H1 (cell line): Measurements from ENCODE around the gene RIMKLA. TPM values are rescaled to one million over a fixed set of nuclear protein-coding genes. Genes with fewer than 3 reads are reported as not detected.

Source experiments
- CTCF ChIA-PET: fragments of 300-600 bp; sonication (Branson Sonifier 250); formaldehyde crosslinking; loops from one replicate; lab custom pipeline; 2021; ENCODE audit not compliant: partially characterized antibody; lab: Charles Lee
- POLR2A ChIA-PET: fragments of 300-600 bp; sonication (Branson Sonifier 250); formaldehyde crosslinking; loops from one replicate; lab custom pipeline; 2021; ENCODE audit warnings: inconsistent platforms; ENCODE audit not compliant: partially characterized antibody; lab: Charles Lee
- DNase-seq, 2 experiments: peaks; one replicate each; pipeline versions ENCODE4 v3.0.0 to v3.0.0-alpha.2; 2010 to 2022; ENCODE audit warnings: low spot score in 2 of 2, low read depth in 1 of 2, mixed read lengths in 1 of 2
- FAIRE-seq: peaks from 2 replicates; lab custom pipeline; 2011; peaks lifted over from hg19 to GRCh38; lab: Jason Lieb, UNC
- H2AFZ ChIP-seq: 2 replicates; pipeline ENCODE4 v1.8.1; 2012; ENCODE audit warnings: low read length, inconsistent platforms
- H2AK5ac ChIP-seq: 2 replicates; pipeline ENCODE4 v1.6.1; 2013; ENCODE audit warnings: low read depth, low read length
- H2BK120ac ChIP-seq: replicated peaks from 2 replicates; pipeline ENCODE3; 2013; ENCODE audit warnings: low read depth, low read length, inconsistent platforms
- H2BK12ac ChIP-seq: 2 replicates; pipeline ENCODE4 v1.6.1; 2013; ENCODE audit warnings: low read depth, low read length
- H2BK15ac ChIP-seq: 2 replicates; pipeline ENCODE4 v1.6.1; 2013; ENCODE audit warnings: low read length
- H2BK20ac ChIP-seq: 2 replicates; pipeline ENCODE4 v1.6.1; 2013; ENCODE audit warnings: low read length
- H2BK5ac ChIP-seq: 2 replicates; pipeline ENCODE4 v1.6.1; 2013; ENCODE audit warnings: low read depth, low read length
- H3K14ac ChIP-seq: 2 replicates; pipeline ENCODE4 v1.6.1; 2013; ENCODE audit warnings: inconsistent platforms; ENCODE audit not compliant: insufficient read length
- H3K18ac ChIP-seq: 2 replicates; pipeline ENCODE4 v1.6.1; 2013; ENCODE audit warnings: low read length; ENCODE audit errors: extremely low read depth
- H3K23ac ChIP-seq: 2 replicates; pipeline ENCODE4 v1.6.1; 2013; ENCODE audit warnings: inconsistent platforms; ENCODE audit not compliant: insufficient read length
- H3K23me2 ChIP-seq: 2 replicates; pipeline ENCODE4 v1.6.1; 2013; ENCODE audit warnings: low read depth, low read length
- H3K27ac ChIP-seq: 2 replicates; pipeline ENCODE4 v1.6.1; 2011; ENCODE audit warnings: low read depth, low read length, inconsistent platforms
- H3K27me3 ChIP-seq, 4 experiments: replicated peaks in 1 of 4; 1 replicate in 1 of 4; 2 replicates in 3 of 4; pipeline versions ENCODE4 v1.6.1 to v1.8.1; 2011 to 2013; ENCODE audit warnings: low read length in 3 of 4, mild to moderate bottlenecking in 3 of 4, inconsistent platforms in 2 of 4, mixed read lengths in 2 of 4, moderate library complexity in 1 of 4; ENCODE audit not compliant: control insufficient read depth in 3 of 4, insufficient read depth in 3 of 4; ENCODE audit errors: extremely low read depth in 1 of 4
- H3K36me3 ChIP-seq, 4 experiments: 2 replicates each; pipeline versions ENCODE4 v1.6.1 to v1.8.1; 2011 to 2013; ENCODE audit warnings: mild to moderate bottlenecking in 4 of 4, low read length in 3 of 4, moderate library complexity in 2 of 4, control low read depth in 1 of 4, inconsistent platforms in 1 of 4; ENCODE audit not compliant: insufficient read depth in 4 of 4, control insufficient read depth in 2 of 4
- H3K4ac ChIP-seq: replicated peaks from 2 replicates; pipeline ENCODE3; 2013; ENCODE audit warnings: low read length, low read depth, mixed read lengths, inconsistent platforms; ENCODE audit not compliant: insufficient read length
- H3K4me1 ChIP-seq, 4 experiments: replicated peaks in 1 of 4; 1 replicate in 1 of 4; 2 replicates in 3 of 4; pipeline versions ENCODE4 v1.6.1 to v1.8.1; 2011 to 2013; ENCODE audit warnings: low read length in 3 of 4, inconsistent platforms in 2 of 4, mixed read lengths in 1 of 4; ENCODE audit not compliant: insufficient read depth in 4 of 4, control insufficient read depth in 3 of 4
- H3K4me2 ChIP-seq, 2 experiments: 2 replicates each; pipeline versions ENCODE4 v1.6.1 to v1.8.1; 2011 to 2013; ENCODE audit warnings: low read depth in 2 of 2, low read length in 2 of 2, control low read depth in 1 of 2, inconsistent platforms in 1 of 2, mild to moderate bottlenecking in 1 of 2; ENCODE audit not compliant: insufficient read depth in 1 of 2
- H3K4me3 ChIP-seq, 4 experiments: fragments of 200-600, 300-600 bp in 1 of 4; sonication (generic), shearing (Covaris generic), sonication (Bioruptor Twin) in 1 of 4; 2 replicates each; pipeline versions ENCODE4 v1.5.1 to v1.8.1; 2011 to 2016; ENCODE audit warnings: low read length in 4 of 4, low read depth in 3 of 4, control low read depth in 2 of 4, inconsistent platforms in 2 of 4, mild to moderate bottlenecking in 2 of 4, mixed read lengths in 1 of 4, moderate library complexity in 1 of 4; ENCODE audit not compliant: insufficient read depth in 2 of 4; ENCODE audit errors: extremely low read depth in 1 of 4
- H3K56ac ChIP-seq: replicated peaks from 2 replicates; pipeline ENCODE3; 2013; ENCODE audit warnings: low read depth, mild to moderate bottlenecking, mixed read lengths, low read length, inconsistent platforms; ENCODE audit not compliant: insufficient read length
- H3K79me1 ChIP-seq: 2 replicates; pipeline ENCODE4 v1.6.1; 2013; ENCODE audit warnings: low read depth, low read length, control low read depth
- H3K79me2 ChIP-seq, 2 experiments: 2 replicates each; pipeline versions ENCODE4 v1.6.1 to v1.8.1; 2012 to 2013; ENCODE audit warnings: low read length in 2 of 2, mild to moderate bottlenecking in 2 of 2, inconsistent platforms in 1 of 2; ENCODE audit not compliant: insufficient read depth in 2 of 2, control insufficient read depth in 1 of 2
- H3K9ac ChIP-seq, 4 experiments: replicated peaks in 1 of 4; 1 replicate in 1 of 4; 2 replicates in 3 of 4; pipeline versions ENCODE4 v1.6.1 to v1.8.1; 2011 to 2013; ENCODE audit warnings: low read depth in 3 of 4, low read length in 3 of 4, control low read depth in 2 of 4, mild to moderate bottlenecking in 2 of 4, moderate library complexity in 2 of 4, inconsistent platforms in 1 of 4; ENCODE audit errors: extremely low read depth in 1 of 4
- H3K9me3 ChIP-seq, 2 experiments: 2 replicates each; pipeline versions ENCODE4 v1.6.1 to v1.8.1; 2012 to 2013; ENCODE audit warnings: mild to moderate bottlenecking in 2 of 2, moderate library complexity in 2 of 2, control low read depth in 1 of 2, inconsistent platforms in 1 of 2, low read depth in 1 of 2, low read length in 1 of 2, mixed read lengths in 1 of 2; ENCODE audit not compliant: insufficient read depth in 2 of 2
- H4K20me1 ChIP-seq, 2 experiments: replicated peaks in 1 of 2; 2 replicates each; pipeline versions ENCODE3 to v1.8.1; 2011 to 2013; ENCODE audit warnings: inconsistent platforms in 2 of 2, low read length in 2 of 2, mild to moderate bottlenecking in 1 of 2; ENCODE audit not compliant: insufficient read depth in 2 of 2, control insufficient read depth in 1 of 2
- H4K5ac ChIP-seq: 2 replicates; pipeline ENCODE4 v1.6.1; 2013; ENCODE audit warnings: low read length, low read depth, mixed read lengths, inconsistent platforms; ENCODE audit not compliant: insufficient read length
- H4K8ac ChIP-seq: 2 replicates; pipeline ENCODE4 v1.8.0; 2013; ENCODE audit warnings: mild to moderate bottlenecking, moderate library complexity, low read length, inconsistent platforms; ENCODE audit not compliant: insufficient read depth; ENCODE audit errors: extremely low read depth
- H4K91ac ChIP-seq: replicated peaks from 2 replicates; pipeline ENCODE3; 2013; ENCODE audit warnings: low read length, mixed read lengths, inconsistent platforms; ENCODE audit not compliant: insufficient read length
- ASH2L ChIP-seq: fragments of 200-600, 300-600 bp; sonication (generic); IDR thresholded peaks from one replicate; pipeline ENCODE4 v1.7.1; 2017; ENCODE audit warnings: low read length
- BCL11A ChIP-seq, 2 experiments: IDR thresholded peaks; one replicate each; pipeline ENCODE4 v1.6.1; 2011; ENCODE audit warnings: low read depth in 2 of 2, low read length in 2 of 2, mild to moderate bottlenecking in 2 of 2
- KDM5A ChIP-seq: fragments of 200-600 bp; IDR thresholded peaks from 2 replicates; pipeline ENCODE4 v1.7.1; 2012; ENCODE audit warnings: mild to moderate bottlenecking, low read length, inconsistent platforms, mixed read lengths
- POLR2AphosphoS5 ChIP-seq: IDR thresholded peaks from 2 replicates; pipeline ENCODE4 v1.6.1; 2011; ENCODE audit warnings: low read depth, low read length
- RNF2 ChIP-seq: fragments of 200-900, 300-1000 bp; sonication (generic); IDR thresholded peaks from 2 replicates; pipeline ENCODE4 v1.7.1; 2016; ENCODE audit warnings: borderline replicate concordance, low read depth, mild to moderate bottlenecking, antibody characterized with exemption, low read length; ENCODE audit not compliant: poor library complexity, severe bottlenecking; ENCODE audit errors: missing control alignments
- SIN3A ChIP-seq, 2 experiments: IDR thresholded peaks in 1 of 2; conservative IDR thresholded peaks in 1 of 2; 2 replicates each; pipeline ENCODE4 v1.6.1; 2011 to 2012; ENCODE audit warnings: low read length in 2 of 2, improper control_type of control experiment in 1 of 2, low read depth in 1 of 2, mild to moderate bottlenecking in 1 of 2
- SIX5 ChIP-seq: IDR thresholded peaks from 2 replicates; pipeline ENCODE4 v1.6.1; 2011; ENCODE audit warnings: mild to moderate bottlenecking, low read depth, low read length
- SP4 ChIP-seq: IDR thresholded peaks from 2 replicates; pipeline ENCODE4 v1.6.1; 2012; ENCODE audit warnings: low read length, inconsistent platforms
- SUZ12 ChIP-seq: fragments of 200-600 bp; sonication (generic); IDR thresholded peaks from 2 replicates; pipeline ENCODE4 v1.6.1; 2012; ENCODE audit warnings: mild to moderate bottlenecking, inconsistent platforms, low read length, moderate library complexity, mixed read lengths
- TBP ChIP-seq: IDR thresholded peaks from 2 replicates; pipeline ENCODE4 v1.6.1; 2011; ENCODE audit warnings: low read depth, low read length, improper control_type of control experiment
- TCF12 ChIP-seq: IDR thresholded peaks from 2 replicates; pipeline ENCODE4 v1.6.1; 2011; ENCODE audit warnings: low read depth, mild to moderate bottlenecking, low read length
- YY1 ChIP-seq: IDR thresholded peaks from 2 replicates; pipeline ENCODE4 v1.6.1; 2011; ENCODE audit warnings: low read depth, mild to moderate bottlenecking, low read length
- WGBS, 2 experiments: shearing (Covaris generic) in 1 of 2; methylation state at CpG; one replicate each; pipeline versions ENCODE4 v1.1.6 to v1.1.7; 2013 to 2015; ENCODE audit warnings: low lambda C conversion rate in 2 of 2, mixed read lengths in 2 of 2, inconsistent platforms in 1 of 2, low coverage in 1 of 2, missing lambda C conversion rate in 1 of 2; ENCODE audit not compliant: insufficient replicate concordance in 2 of 2, insufficient coverage in 1 of 2, insufficient read length in 1 of 2; ENCODE audit errors: extremely low coverage in 1 of 2, missing lambda C conversion rate in 1 of 2; 5-methylcytosine and 5-hydroxymethylcytosine counted together
- polyA plus RNA-seq, 7 experiments: library from polyadenylated mRNA; depleted of rRNA in 3 of 7; stranded (reverse) in 5 of 7; unstranded in 2 of 7; fragments of >200 nt in 5 of 7; fragments of 200-250 nt in 2 of 7; gene quantifications; 1 replicate in 5 of 7; 2 replicates in 1 of 7; 4 replicates in 1 of 7; pipeline versions ENCODE4 v1.2.1 to v1.2.3, GENCODE V29; 2011 to 2013; ENCODE audit warnings: missing spikeins in 2 of 7, mixed read lengths in 2 of 7
- total RNA-seq: library from RNA; stranded (reverse); fragmentation: NEBNext Ultra II Directional; extraction: Animal tissue kit (Norgen Biotek cat#: 25700); gene quantifications from 2 replicates; pipeline ENCODE4 v1.2.1, GENCODE V29; 2021
- TF ChIP-seq, protein P1 (sequence below): IDR thresholded peaks from 2 replicates; pipeline ENCODE4 v1.6.1; 2012; ENCODE audit warnings: low read length, inconsistent platforms

Gene RIMKLA
- total and polyA plus RNA-seq, 2 of the 8 experiments (the other 6 are each of a cell fraction or from before 2014, with no cell fraction given), result 3.2 to 5.8 TPM

DNA sequence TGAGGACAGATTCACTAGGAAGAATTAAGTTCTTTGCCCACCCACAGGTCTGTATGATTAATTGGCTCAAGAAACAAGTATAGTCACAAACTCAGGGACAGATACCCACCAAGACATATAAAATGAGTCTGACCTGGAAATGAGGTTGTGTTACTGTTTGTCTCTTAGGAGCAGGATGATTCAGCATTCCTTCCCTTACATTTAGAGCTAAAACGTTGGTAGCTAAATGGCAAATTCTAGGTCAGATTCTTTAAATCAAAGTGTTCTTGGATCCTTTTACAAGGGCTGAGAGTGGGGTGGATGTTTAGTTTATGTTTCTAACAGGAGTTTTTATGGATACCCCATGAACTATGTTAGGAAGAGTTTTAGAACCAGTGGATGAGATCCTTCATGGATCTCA is 4.7 kb downstream of the RIMKLA start:
- Histone ChIP-seq H3K18ac (no peak overlapping the region), H2BK12ac (no peak overlapping the region), H4K5ac (no peak overlapping the region), H3K27me3 (peaks cover 2 to 14% (median 9%) of the 10 kb centered on the region in 4 experiments), H3K9ac (no peak overlapping the region), H3K56ac (no peak overlapping the region), H2BK15ac (no peak overlapping the region), H3K4me2 (no peak overlapping the region), H2BK5ac (no peak overlapping the region), H3K79me1 (no peaks in the 10 kb centered on the region), H4K20me1 (no peaks in the 10 kb centered on the region), H2AK5ac (no peak overlapping the region), H3K23me2 (peaks cover 6% of the 10 kb centered on the region; the same call in 1 of the 2 replicates), H3K14ac (no peak overlapping the region), H4K91ac (no peak overlapping the region), H3K4ac (no peak overlapping the region), H2BK20ac (no peak overlapping the region), H3K9me3 (no peaks in the 10 kb centered on the region), H3K4me3 (no peak overlapping the region), H3K4me1 (peaks cover 0 to 3% (median under 1%) of the 10 kb centered on the region in 4 experiments; a peak in 2 of 7 replicates), H3K23ac (no peak overlapping the region), H3K27ac (no peak overlapping the region), H4K8ac (no peak overlapping the region), H3K79me2 (no peaks in the 10 kb centered on the region), H2BK120ac (no peak overlapping the region), H2AFZ (no peak overlapping the region), H3K36me3 (no peaks in the 10 kb centered on the region)
- FAIRE-seq (no peak), DNase-seq (no peak)
- 65% methylated on average over 1 of the region's 1 CpG; no CpG with 5 or more reads in 1 of the 2 experiments for WGBS, 2 experiments
- POLR2A ChIA-PET, result no interaction called here
- CTCF ChIA-PET, result interaction anchor here (1.0 kb wide), 1 partner anchor 212 kb away, joined by 5 read pairs; no protein-coding TSS in a partner anchor
- no peak for TF ChIP-seq POLR2AphosphoS5
- no peak for TF ChIP-seq SUZ12
- no peak for TF ChIP-seq RNF2
- TF ChIP-seq SIN3A (conservative IDR thresholded peaks at IDR 0.05 in 1 of 2, IDR thresholded peaks at IDR 0.05 in 1 of 2; ENCODE audit: low read depth in 1 of 2, low read length in 2 of 2), result no peak
- no peak for TF ChIP-seq BCL11A (IDR thresholded peaks at IDR 0.05; ENCODE audit: low read depth in 2 of 2, low read length in 2 of 2)
- no peak for TF ChIP-seq ASH2L
- TF ChIP-seq KDM5A, result no peak
- no peak for TF ChIP-seq TCF12
- TF ChIP-seq TBP, result no peak
- TF ChIP-seq, protein P1, sequence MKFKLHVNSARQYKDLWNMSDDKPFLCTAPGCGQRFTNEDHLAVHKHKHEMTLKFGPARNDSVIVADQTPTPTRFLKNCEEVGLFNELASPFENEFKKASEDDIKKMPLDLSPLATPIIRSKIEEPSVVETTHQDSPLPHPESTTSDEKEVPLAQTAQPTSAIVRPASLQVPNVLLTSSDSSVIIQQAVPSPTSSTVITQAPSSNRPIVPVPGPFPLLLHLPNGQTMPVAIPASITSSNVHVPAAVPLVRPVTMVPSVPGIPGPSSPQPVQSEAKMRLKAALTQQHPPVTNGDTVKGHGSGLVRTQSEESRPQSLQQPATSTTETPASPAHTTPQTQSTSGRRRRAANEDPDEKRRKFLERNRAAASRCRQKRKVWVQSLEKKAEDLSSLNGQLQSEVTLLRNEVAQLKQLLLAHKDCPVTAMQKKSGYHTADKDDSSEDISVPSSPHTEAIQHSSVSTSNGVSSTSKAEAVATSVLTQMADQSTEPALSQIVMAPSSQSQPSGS, result no peak
- TF ChIP-seq SIX5, result no peak
- TF ChIP-seq SP4, result no peak
- no peak for TF ChIP-seq YY1
